Heart right ventricle (tissue), 16 donors: ENCODE measurements around the gene HDC. TPM values are rescaled to one million over a fixed set of nuclear protein-coding genes. Genes with fewer than 3 reads are reported as not detected.

Experiments
- ATAC-seq, 8 donors: fragments of 200-7000 bp; cut with Tn5 transposase; one replicate each; pipeline ENCODE4 v1.9.1; 2020; ENCODE audit warnings: mild to moderate bottlenecking in 8 of 8, moderate library complexity in 8 of 8, moderate number of reproducible peaks in 1 of 8
- DNase-seq, 2 donors: peaks; one replicate each; pipeline ENCODE4 v3.0.0-alpha.2; 2020
- H3K27ac ChIP-seq, 10 donors: fragments of 200-600 bp; sonication (generic) in 2 of 10; one replicate each; pipeline versions ENCODE4 v1.5.0 to v1.8.0; 2020 to 2022; ENCODE audit warnings: mild to moderate bottlenecking in 3 of 10
- H3K27me3 ChIP-seq, 7 donors: fragments of 200-600 bp; one replicate each; pipeline ENCODE4 v1.8.0; 2021 to 2022; ENCODE audit warnings: mild to moderate bottlenecking in 2 of 7
- H3K36me3 ChIP-seq, 9 donors: fragments of 200-600 bp; sonication (generic) in 1 of 9; one replicate each; pipeline versions ENCODE4 v1.5.0 to v1.8.0; 2020 to 2022; ENCODE audit warnings: mild to moderate bottlenecking in 2 of 9
- H3K4me1 ChIP-seq, 9 donors: fragments of 200-600 bp; sonication (generic) in 1 of 9; one replicate each; pipeline versions ENCODE4 v1.5.0 to v1.8.0; 2020 to 2022; ENCODE audit warnings: mild to moderate bottlenecking in 4 of 9
- H3K4me3 ChIP-seq, 10 donors: fragments of 200-600 bp; sonication (generic) in 2 of 10; one replicate each; pipeline versions ENCODE4 v1.5.0 to v1.8.0; 2020 to 2022; ENCODE audit warnings: mild to moderate bottlenecking in 7 of 10, moderate library complexity in 2 of 10
- H3K9me3 ChIP-seq, 11 donors: fragments of 200-600 bp in 10 of 11; sonication (generic) in 2 of 11; one replicate each; pipeline versions ENCODE4 v1.5.0 to v1.8.0; 2013 to 2022; ENCODE audit warnings: mild to moderate bottlenecking in 2 of 11, control low read depth in 1 of 11, moderate library complexity in 1 of 11
- WGBS, 2 donors: extraction: QIAGEN DNeasy Blood & Tissue Kit; methylation state at CpG; one replicate each; pipeline ENCODE4 v1.1.7; 2013; ENCODE audit warnings: inconsistent platforms in 1 of 2; 5-methylcytosine and 5-hydroxymethylcytosine counted together
- intact Hi-C, 10 donors: fragments of 100-400 bp; cut with DNase I; formaldehyde crosslinking; loops; one replicate each; pipeline versions ENCODE4 v1.11.1 to v1.14.2; 2022
- polyA plus RNA-seq, 2 donors: library from polyadenylated mRNA; stranded (reverse); fragments of 200-250 nt; gene quantifications; one replicate each; pipeline ENCODE4 v1.2.3, GENCODE V29; 2013
- total RNA-seq, 10 donors: library from RNA; stranded (reverse); fragmentation: NEBNext Ultra II Directional in 3 of 10; extraction: Animal tissue kit (Norgen Biotek cat#: 25700) in 3 of 10; gene quantifications; one replicate each; pipeline versions ENCODE4 v1.2.1 to v1.2.4, GENCODE V29; 2021 to 2023
- TF ChIP-seq, protein P1 (sequence below), 9 donors: fragments of 200-600 bp; sonication (generic) in 2 of 9; IDR thresholded peaks; one replicate each; pipeline versions ENCODE4 v1.5.0 to v1.8.0; 2021 to 2022; ENCODE audit warnings: antibody characterized with exemption in 9 of 9, mild to moderate bottlenecking in 5 of 9, moderate library complexity in 1 of 9
- donor health status: Arrhythmogenic right ventricular cardiomyopathy.
- donor health status: ischemic (EF 13 %, LVEDD 7.1; RV severe dilation, severe dysfunction).
- donor health status: healthy with polysubstance abuse.
- donor health status: DM: no; HTN: yes; CAD: no.
- donor health status: DM: no; HTN: no; CAD: no.
- donor health status: ischemic (EF 25% LVEDD 6.9; RV normal size, moderate dysfunction).
- donor health status: ischemic (EF 25% LVEDD 5.7; RV mildly dilated, moderate dysfunction).
- donor health status: healthy.
- donor health status: DM: yes; HTN: yes; CAD: no.
- donor health status: Ischemic cardiomyopathy.
- donor health status: ischemic (EF 35%, LVEDD 5.7; RV mildly dilated, moderate dysfunction).
- donor health status: nonischemic (EF 11% LVEDD 7.7; RV severe dilation, severe dysfunction).
- donor health status: DM: yes; HTN: yes; CAD: no.
- donor health status: PGD.
- donor health status: ischemic (EF 29% LVEDD 5.4; RV normal size, mild dysfunction).
- donor health status: nonischemic (EF 23%, LVEDD 6.1; RV moderate dilation, normal function).

HDC gene
- total and polyA plus RNA-seq, 12 donors: 0.16 to 1.9 (median 0.53) TPM; not detected in 2

DNA sequence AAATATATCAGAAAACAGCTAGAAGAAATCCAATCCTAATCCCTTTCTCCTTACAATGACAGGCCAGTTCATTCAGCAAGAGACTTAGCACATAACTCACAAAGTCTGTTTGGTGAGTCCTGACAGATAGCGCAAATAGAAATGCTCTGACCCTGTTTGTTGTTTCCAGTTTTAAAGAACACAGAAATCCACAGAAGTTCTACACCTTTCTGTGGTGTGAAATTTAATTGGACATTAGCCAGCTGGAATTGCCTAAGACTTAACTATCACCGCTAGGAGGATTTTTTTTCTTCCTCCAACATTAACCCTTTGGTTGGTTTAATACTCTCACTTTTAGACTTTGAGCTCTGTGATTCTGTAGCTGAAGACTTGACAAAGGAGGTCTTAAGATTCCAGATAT, 30.8 kb downstream of the HDC start:
- Histone ChIP-seq H3K4me1 (no peaks in the 10 kb centered on the region), H3K4me3 (no peak overlapping the region), H3K27ac (no peak overlapping the region), H3K36me3 (no peaks in the 10 kb centered on the region), H3K9me3 (no peaks in the 10 kb centered on the region), H3K27me3 (no peaks in the 10 kb centered on the region)
- intact Hi-C loops: no loop called here
- TF ChIP-seq, protein P1, sequence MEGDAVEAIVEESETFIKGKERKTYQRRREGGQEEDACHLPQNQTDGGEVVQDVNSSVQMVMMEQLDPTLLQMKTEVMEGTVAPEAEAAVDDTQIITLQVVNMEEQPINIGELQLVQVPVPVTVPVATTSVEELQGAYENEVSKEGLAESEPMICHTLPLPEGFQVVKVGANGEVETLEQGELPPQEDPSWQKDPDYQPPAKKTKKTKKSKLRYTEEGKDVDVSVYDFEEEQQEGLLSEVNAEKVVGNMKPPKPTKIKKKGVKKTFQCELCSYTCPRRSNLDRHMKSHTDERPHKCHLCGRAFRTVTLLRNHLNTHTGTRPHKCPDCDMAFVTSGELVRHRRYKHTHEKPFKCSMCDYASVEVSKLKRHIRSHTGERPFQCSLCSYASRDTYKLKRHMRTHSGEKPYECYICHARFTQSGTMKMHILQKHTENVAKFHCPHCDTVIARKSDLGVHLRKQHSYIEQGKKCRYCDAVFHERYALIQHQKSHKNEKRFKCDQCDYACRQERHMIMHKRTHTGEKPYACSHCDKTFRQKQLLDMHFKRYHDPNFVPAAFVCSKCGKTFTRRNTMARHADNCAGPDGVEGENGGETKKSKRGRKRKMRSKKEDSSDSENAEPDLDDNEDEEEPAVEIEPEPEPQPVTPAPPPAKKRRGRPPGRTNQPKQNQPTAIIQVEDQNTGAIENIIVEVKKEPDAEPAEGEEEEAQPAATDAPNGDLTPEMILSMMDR (IDR thresholded peaks at IDR 0.05): no peak
- ATAC-seq (no peak), DNase-seq (no peak)
- WGBS, 2 donors: 46 to 59% methylated on average over 2 of the region's 2 CpGs

DNA sequence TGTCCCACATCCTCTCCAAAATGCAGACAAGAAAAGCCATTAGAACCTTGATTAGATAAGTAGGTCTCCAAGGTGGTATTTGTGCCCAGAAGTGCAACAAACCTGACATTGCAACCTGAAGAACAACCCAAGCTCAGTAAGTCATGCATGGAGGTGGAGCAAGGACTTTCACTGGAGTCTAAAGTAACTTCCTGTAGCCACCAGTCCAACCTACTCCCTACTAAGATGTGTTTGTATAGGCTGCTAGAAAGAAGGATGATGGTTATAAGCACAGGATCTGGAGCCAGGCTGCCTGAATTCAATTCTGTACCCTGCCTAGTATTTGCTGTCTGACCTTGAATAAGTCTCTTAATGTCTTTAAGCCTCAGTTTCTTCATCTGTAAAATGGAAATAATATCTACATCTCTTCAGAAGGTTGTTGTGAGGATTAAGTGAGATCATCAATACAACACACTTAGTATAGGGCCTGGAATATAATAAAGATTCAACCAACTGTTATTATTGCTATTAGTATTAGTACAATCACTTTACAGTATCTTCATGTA, 32.3 kb downstream of the HDC start:
- intact Hi-C loops: no loop called here
- TF ChIP-seq, protein P1 (IDR thresholded peaks at IDR 0.05): no peak
- Histone ChIP-seq H3K4me3 (no peak overlapping the region), H3K27me3 (no peaks in the 10 kb centered on the region), H3K36me3 (no peaks in the 10 kb centered on the region), H3K4me1 (no peaks in the 10 kb centered on the region), H3K27ac (no peak overlapping the region), H3K9me3 (no peaks in the 10 kb centered on the region)
- DNase-seq: no peak
- ATAC-seq: no peak

DNA sequence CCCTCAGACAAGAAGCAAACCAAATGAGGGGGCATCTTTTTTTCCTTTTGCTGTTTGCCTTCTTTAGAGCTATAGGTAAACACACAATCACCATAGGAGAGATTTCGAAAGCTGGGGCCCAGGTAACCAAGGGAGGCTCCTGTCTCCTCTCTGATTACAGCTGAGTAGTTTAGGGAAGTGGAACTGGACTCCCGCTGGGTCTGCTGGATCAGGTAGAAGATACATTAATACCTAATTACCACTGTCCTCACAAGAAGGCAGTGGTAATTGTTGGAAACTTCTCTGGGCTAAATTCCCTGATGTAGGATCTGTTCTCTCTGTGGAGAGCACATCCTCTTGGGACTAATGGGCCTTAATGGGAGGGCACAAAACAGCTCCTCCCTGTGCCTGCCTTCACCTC, 32.7 kb downstream of the HDC start:
- intact Hi-C loops: no loop called here
- TF ChIP-seq, protein P1 (IDR thresholded peaks at IDR 0.05): no peak
- Histone ChIP-seq H3K4me3 (no peak overlapping the region), H3K9me3 (no peaks in the 10 kb centered on the region), H3K36me3 (no peaks in the 10 kb centered on the region), H3K27ac (no peak overlapping the region), H3K4me1 (no peaks in the 10 kb centered on the region), H3K27me3 (no peaks in the 10 kb centered on the region)
- 79 to 80% methylated on average over 2 of the region's 2 CpGs for WGBS, 2 donors
- DNase-seq (no peak), ATAC-seq (no peak)

DNA sequence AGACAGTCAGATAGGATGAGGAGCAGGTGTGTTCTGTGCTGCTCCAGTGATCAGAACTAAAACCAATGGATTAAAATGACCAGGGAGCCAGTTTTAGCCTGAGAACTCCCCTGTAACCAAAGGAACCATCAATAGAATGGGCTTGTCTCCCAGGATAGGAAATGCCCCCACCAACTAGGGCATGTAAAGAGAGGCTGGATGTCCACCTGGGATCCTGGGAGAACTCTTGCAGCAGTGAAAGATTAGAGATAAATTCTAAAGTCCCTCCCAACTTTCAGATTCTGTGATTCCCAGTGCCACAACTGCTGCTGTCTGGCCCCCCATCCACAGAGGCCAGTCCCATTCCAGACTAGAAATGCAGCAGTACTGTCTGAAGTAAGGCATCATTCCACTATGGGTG, 33.8 kb downstream of the HDC start:
- no peak for DNase-seq
- TF ChIP-seq, protein P1 (IDR thresholded peaks at IDR 0.05): no peak

More for the DNA sequence above, 33.8 kb downstream of the HDC start:
- no peak overlapping the region for H3K27ac ChIP-seq
- intact Hi-C loops: no loop called here
- H3K27me3 ChIP-seq: no peaks in the 10 kb centered on the region
- no peak overlapping the region for H3K4me3 ChIP-seq
- no peaks in the 10 kb centered on the region for H3K9me3 ChIP-seq
- no peak for ATAC-seq
- H3K36me3 ChIP-seq: no peaks in the 10 kb centered on the region
- H3K4me1 ChIP-seq: no peaks in the 10 kb centered on the region
